Measurements from ENCODE around the gene DENND1B.
"Not testable (repeated sequence)": the region's sequence is repeated elsewhere in the genome, so short reads cannot be mapped to it uniquely, and the experiment has no call there.

DENND1B gene

DNA sequence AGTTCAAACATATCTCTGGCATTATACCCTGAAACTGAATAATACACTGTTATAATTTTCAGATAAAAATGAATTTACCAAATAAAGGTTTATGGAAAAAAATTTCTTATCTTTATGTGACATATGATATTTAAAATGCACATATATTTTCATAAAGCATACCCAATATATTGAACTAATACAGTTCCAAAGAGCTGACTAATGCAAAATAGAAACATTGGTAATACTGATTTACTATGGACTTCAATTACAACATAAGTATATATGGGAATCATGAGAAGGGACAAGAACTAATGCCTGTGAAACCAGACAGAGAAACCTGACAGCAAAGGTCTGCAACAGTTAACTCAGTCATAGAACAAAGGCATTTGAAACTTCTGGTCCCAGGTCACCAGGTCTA is 153.5 kb downstream of the DENND1B start:
- no peak for DNase-seq (ENCODE audit: low spot score)

DNA sequence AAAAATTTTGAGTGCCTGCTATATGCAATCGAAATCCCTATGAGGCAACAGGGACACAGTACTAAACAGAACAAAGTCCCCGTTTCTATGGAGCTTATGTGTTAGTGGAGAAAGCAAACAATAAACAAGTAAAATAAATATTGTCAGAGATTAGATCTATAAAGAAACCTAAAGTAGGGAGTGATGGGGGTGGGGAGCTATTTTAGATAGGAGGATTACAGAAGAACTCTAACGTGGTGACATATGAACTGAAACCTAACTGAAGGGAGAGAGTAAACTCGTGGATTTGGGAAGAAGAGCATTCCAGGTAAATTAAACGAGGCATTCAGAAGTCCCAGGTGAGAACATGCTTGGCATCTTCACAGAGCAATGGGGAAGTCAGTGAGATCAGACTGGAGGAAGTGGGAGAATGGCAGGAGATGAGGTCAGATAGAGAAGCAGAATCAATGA is 154.5 kb downstream of the DENND1B start:
- no peak for DNase-seq (ENCODE audit: low spot score)

GRCh38 chr1:197619008-197619640 is 156.2 kb downstream of the DENND1B start:
- DNase-seq (ENCODE audit: low spot score) = no peak

DNA sequence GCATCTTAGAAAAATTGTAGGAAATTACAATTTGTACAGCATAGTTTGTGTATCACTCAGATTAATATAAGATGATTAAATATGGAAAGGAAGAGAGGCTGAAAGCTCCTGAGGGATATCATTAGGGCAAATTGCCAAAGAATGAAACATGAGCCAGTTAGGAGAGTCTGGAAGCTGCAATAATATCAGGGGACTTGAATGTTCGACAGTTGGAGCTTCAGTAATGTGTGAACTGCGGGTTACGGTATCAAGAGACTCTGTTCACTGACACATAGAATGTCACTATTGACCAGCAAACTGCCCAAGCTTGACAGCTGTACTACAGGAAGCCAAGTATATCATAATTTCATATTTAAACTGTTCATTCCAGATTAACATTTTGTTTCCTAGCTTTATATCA is 157.2 kb downstream of the DENND1B start:
- DNase-seq (ENCODE audit: low spot score) = peak; percentile 54

DNA sequence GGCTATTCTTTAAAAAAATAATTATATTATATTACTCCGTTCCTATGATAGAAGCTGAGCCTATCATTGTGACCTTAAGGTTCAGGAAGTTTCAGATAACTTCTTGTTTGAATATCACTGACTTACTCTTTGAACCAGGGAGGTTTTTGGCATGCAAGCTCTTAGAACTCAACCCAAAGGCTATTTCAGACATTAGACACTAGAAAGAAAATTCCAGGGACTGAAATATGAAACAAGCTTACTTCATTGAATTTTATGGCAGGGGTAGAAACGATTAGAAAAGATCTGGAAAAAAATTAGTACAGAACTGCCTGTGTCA is 159.6 kb downstream of the DENND1B start:
- DNase-seq (ENCODE audit: low spot score) = no peak

- DNase-seq (ENCODE audit: low spot score) = peak; percentile 48
Observed at GRCh38 chr1:197614916-197615692, 160.2 kb downstream of the DENND1B start.

DNA sequence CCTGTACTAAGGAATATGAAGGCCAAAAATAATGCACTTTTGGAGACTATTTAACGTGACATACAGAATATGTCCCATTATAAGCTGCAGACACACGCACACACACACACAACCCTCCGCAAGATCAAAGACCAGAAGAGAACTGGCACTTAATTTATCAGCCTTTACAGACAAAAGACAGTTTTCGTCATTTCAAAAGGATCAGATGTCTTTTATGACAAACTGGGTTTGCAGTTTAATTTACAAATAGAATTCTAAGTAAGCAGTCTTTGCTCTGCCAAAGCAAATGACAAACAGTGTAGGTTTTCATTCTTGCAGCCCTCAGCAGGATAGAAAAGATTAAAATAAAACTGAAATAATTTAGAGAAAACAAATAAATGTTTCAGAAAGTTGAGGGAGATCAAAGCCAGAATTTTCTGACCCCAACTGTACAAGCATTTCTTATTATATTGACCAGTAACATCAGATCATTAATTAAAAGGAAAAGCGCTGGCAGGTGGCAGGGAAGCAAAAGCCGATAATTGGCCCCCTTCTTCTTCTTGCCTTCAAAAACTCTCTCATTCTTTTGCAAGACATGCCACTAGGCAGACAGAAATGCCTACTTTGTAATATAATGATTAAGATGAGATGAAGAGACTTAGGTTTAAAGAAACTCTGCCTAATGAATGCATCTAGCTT is 169.0 kb downstream of the DENND1B start:
- peak; percentile 47 for DNase-seq (ENCODE audit: low spot score)

DNA sequence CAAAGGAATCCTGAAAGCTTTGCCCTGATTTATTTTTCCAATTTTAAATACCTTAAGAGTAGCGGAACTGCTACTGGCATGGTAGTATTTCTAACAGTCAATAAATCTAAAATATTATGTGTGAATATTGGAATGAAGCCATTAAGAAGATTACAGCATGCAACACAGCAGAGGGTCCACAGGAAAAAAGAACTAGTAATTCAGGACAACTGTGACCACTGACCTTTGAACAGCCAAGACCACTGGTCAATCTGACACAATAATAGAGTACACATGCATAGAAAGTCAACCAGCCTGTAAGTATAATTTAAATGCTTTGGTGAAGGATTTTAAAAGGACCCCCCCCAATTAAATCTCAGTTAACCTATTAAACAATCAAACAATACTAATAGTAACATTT is 171.0 kb downstream of the DENND1B start:
- no peak for DNase-seq (ENCODE audit: low spot score)

DNA sequence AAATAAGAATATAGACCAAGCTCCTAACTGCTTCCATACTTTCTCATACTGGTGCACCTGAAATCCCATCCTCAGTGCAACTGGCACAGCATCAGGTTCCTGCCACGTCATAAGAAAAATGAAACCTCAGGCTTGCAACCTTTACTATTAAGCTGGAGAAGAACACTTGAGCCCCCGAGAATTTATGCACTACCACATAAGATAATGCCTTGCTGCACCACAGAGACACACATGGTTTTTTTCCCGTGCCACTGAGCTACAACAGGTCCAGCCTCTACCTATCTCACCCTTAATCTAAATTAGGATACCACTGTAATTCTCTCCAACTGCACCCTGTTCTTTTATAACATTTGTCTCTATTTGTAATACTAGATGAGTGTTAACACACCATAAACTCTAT is 174.5 kb downstream of the DENND1B start:
- DNase-seq (ENCODE audit: low spot score) = no peak

GRCh38 chr1:197599789-197600188 is 175.5 kb downstream of the DENND1B start:
- DNase-seq (ENCODE audit: low spot score) = no peak

DNA sequence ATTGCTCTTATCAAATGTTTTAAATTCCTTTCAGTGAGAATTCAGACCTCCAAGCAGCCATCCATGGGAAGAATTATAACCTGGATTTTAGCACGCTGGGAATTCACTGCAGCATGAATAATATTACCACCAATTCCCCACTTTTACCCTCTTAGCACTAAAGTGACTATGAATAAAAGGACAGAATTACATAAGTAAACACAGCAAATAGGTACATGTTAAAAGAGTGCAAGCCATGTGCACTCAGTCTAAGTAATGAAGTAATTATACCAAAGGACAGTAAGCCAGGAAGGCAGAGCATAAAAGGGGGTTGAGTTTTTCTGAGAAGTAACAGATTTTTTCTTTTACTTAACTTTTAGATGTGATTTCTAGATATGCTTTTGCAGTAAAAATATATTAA is 176.3 kb downstream of the DENND1B start:
- no peak for DNase-seq (ENCODE audit: low spot score)

DNA sequence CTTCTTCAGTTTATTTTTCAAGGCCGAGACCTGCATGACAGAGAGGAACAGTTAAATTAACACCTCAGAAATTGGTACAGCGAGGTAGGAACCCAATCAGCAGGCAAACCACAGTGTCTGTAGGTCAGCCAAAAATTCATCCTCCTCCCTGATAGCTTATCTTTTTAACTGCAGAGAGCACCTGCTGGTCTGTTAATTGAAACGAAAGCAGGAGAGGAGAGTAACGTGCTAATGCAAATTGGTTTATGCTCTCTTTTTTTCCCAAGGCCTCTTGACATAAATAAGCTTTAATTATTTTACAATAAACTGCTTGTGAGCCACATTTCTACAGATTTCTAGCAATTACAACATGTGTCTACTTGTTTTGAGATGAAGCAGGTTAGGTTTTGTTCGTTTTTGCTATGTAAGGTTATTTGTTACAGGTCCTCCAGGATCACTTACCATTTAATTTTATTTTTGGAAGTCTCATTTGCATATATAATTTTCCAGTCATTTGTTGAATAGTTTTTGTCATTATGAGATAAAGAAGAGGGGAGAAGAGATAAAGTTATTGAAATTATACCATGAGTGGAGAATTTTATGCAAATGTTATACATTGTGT is 179.9 kb downstream of the DENND1B start:
- DNase-seq (ENCODE audit: low spot score) = no peak

- DNase-seq (ENCODE audit: low spot score) = no peak
Observed at GRCh38 chr1:197590687-197591086, 184.6 kb downstream of the DENND1B start.

- DNase-seq (ENCODE audit: low spot score) = no peak
Observed at GRCh38 chr1:197585809-197586208, 189.5 kb downstream of the DENND1B start.

- no peak for DNase-seq (ENCODE audit: low spot score)
Observed at GRCh38 chr1:197577580-197577979, 197.7 kb downstream of the DENND1B start.

- DNase-seq (ENCODE audit: low spot score) = not testable (repeated sequence)
Observed at GRCh38 chr1:197575531-197575930, 199.7 kb downstream of the DENND1B start.

GRCh38 chr1:197572169-197572568 is 203.1 kb downstream of the DENND1B start:
- no peak for DNase-seq (ENCODE audit: low spot score)

- no peak for DNase-seq (ENCODE audit: low spot score)
Observed at GRCh38 chr1:197567442-197567841, 207.8 kb downstream of the DENND1B start.

- DNase-seq (ENCODE audit: low spot score) = no peak
Observed at GRCh38 chr1:197561041-197561440, 214.2 kb downstream of the DENND1B start.

GRCh38 chr1:197559655-197560054 is 215.6 kb downstream of the DENND1B start:
- DNase-seq (ENCODE audit: low spot score) = no peak

DNA sequence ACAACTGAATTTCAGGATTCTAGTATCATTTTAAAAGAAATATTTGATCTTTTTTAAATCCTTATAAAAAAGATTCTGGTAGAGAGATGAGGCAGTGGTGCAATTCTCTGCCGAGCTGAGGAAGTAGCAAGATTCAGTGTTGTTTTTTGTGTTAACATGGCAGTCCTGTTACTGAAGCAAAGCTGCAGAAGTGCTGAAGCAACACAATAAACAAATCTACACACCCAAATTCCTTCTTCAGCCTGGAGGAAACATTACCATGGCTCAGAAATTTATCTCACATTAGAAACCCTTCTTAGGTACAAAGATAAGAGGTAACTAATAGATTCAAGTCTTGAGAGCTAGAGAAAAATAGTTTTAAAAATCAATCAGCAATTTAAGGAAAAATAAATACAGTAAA is 216.0 kb downstream of the DENND1B start:
- DNase-seq (ENCODE audit: low spot score) = no peak

DNA sequence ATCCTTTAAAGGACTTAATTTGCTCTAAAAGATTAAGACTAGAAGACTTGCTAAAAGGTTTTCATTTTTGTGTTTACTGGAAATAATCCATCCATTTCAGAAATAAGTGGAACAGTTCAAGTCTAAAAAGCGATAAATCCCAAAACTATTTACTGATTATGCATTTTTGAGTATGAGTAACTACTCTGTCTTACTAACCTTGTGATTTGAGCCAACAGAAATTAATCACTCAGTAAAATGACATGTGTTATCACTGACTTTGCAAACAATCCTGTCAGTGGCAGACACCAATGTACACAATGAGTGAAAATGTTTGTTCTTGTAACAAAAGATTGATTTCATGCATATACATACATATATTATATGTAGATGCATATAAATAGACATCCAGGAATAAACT is 218.0 kb downstream of the DENND1B start:
- no peak for DNase-seq (ENCODE audit: low spot score)

- no peak for DNase-seq (ENCODE audit: low spot score)
Observed at GRCh38 chr1:197553281-197553680, 222.0 kb downstream of the DENND1B start.

Data from D341Med (cell line).